ENCODE results near the gene ALPK1. TPM values are rescaled to one million over a fixed set of nuclear protein-coding genes. Genes with fewer than 3 reads are reported as not detected.

ALPK1 gene
- total and polyA plus RNA-seq, 2 donors (not counting 1 experiment from before 2014, with no cell fraction given), result 5.5 to 27.2 TPM

- Histone ChIP-seq H3K79me2 (ENCODE audit: control insufficient read depth, insufficient read depth, low read length) (peaks cover 86% of the 10 kb centered on the region), H3K36me3 (replicated peaks in 1 of 2; ENCODE audit: control extremely low read depth in 1 of 2, control insufficient read depth in 1 of 2, extremely low read depth in 1 of 2, insufficient read depth in 2 of 2, low read length in 1 of 2) (peaks cover 1 to 9% of the 10 kb centered on the region in 2 experiments)
Observed at GRCh38 chr4:112282860-112283667, 14.1 kb upstream of the ALPK1 start.

More at GRCh38 chr4:112282860-112283667, 14.1 kb upstream of the ALPK1 start:
- ATAC-seq (ENCODE audit: low read depth), result no peak
- WGBS (ENCODE audit: insufficient coverage), result 65% methylated on average over 2 of the region's 4 CpGs
- Histone ChIP-seq H3K9ac (ENCODE audit: low read length) (peak overlapping the region; percentile 90), H3K27ac (ENCODE audit: low read length in 2 of 2) (peak overlapping the region in 1 of 2 donors; percentile 95), H4K20me1 (ENCODE audit: control insufficient read depth, insufficient read depth, low read length, poor library complexity, severe bottlenecking) (no peaks in the 10 kb centered on the region), H3K4me2 (replicated peaks; ENCODE audit: low read depth, low read length, poor library complexity, severe bottlenecking) (peak overlapping the region; percentile 91), H3K4me1 (ENCODE audit: control insufficient read depth in 2 of 2, insufficient read depth in 2 of 2, low read length in 2 of 2) (peaks cover 66 to 70% of the 10 kb centered on the region in 2 donors), H3K27me3 (replicated peaks in 1 of 4; ENCODE audit: control extremely low read depth in 1 of 4, control insufficient read depth in 3 of 4, insufficient read depth in 4 of 4, low read length in 3 of 4) (no peaks in the 10 kb centered on the region), H3K9me3 (ENCODE audit: control extremely low read depth in 1 of 3, control insufficient read depth in 2 of 3, insufficient read depth in 1 of 3, low read length in 2 of 3) (peaks cover 2 to 11% (median 5%) of the 10 kb centered on the region in 3 donors), H2AFZ (ENCODE audit: insufficient read depth, low read depth, low read length, poor library complexity, severe bottlenecking) (no peak overlapping the region), H3K4me3 (ENCODE audit: control extremely low read depth in 1 of 5, extremely low read depth in 1 of 5, insufficient read depth in 1 of 5, low read depth in 2 of 5, low read length in 4 of 5) (peak overlapping the region in 4 of 5 experiments; percentile 85 to 95 (median 91))
- intact Hi-C loops (cut with micrococcal nuclease), result loop anchor here (10.0 kb wide), 1 partner anchor 1282 kb away; no protein-coding TSS in a partner anchor
- peak overlapping the region; percentile 57 for H3K27ac Mint-ChIP-seq
- DNase-seq, result no peak
- TF ChIP-seq CTCF (IDR thresholded peaks at IDR 0.05) (no peak), EZH2 (IDR thresholded peaks at IDR 0.05; ENCODE audit: borderline replicate concordance, insufficient read depth, low read depth, low read length, poor library complexity, severe bottlenecking) (no peak)
- POLR2A ChIA-PET, result no interaction called here
- peak overlapping the region; percentile 80 for H3K4me3 Mint-ChIP-seq
- no peaks in the 10 kb centered on the region for H3K27me3 Mint-ChIP-seq
- peaks cover 82% of the 10 kb centered on the region for H3K4me1 Mint-ChIP-seq
- H3K9me3 Mint-ChIP-seq (ENCODE audit: insufficient read depth), result peaks cover 3% of the 10 kb centered on the region
- CTCF ChIA-PET, result interaction anchor here (3.0 to 9.2 kb wide), 2 partner anchors 38 to 50 kb away, joined by 19 to 65 read pairs; partner anchors contain the start of gene AP1AR
